HepG2 (cell line): ENCODE results near the gene FMNL2. TPM values are rescaled to one million over a fixed set of nuclear protein-coding genes. Genes with fewer than 3 reads are reported as not detected.

Experiments
- ATAC-seq: fragments of 200-7000 bp; cut with Tn5 transposase; 3 replicates; pipeline ENCODE4 v1.9.1; 2020; ENCODE audit warnings: mild to moderate bottlenecking, moderate library complexity
- BruUV-seq: library from RNA; stranded (reverse); fragments of 400-500 nt; replicated peaks from 2 replicates; lab custom pipeline; 2021; lab: Mats Ljungman, UMichigan
- CTCF ChIA-PET: fragments of 300-600 bp; formaldehyde crosslinking; extraction: SDS; loops from one replicate; lab custom pipeline; 2021; ENCODE audit warnings: low total read pairs, inconsistent platforms, low intra/inter-chr PET ratio; lab: Yijun Ruan, JAX
- POLR2A ChIA-PET: fragments of 350-600 bp; sonication (Branson Sonifier 250); formaldehyde crosslinking; loops from one replicate; lab custom pipeline; 2020; ENCODE audit warnings: antibody characterized with exemption, inconsistent platforms; lab: Yijun Ruan, JAX
- DNase-seq: peaks from one replicate; pipeline ENCODE4 v3.0.0-alpha.2; 2015; ENCODE audit warnings: low spot score
- FAIRE-seq: peaks from 3 replicates; lab custom pipeline; 2011; peaks lifted over from hg19 to GRCh38; lab: Jason Lieb, UNC
- H2AFZ ChIP-seq: one replicate; pipeline ENCODE4 v1.6.1; 2011; ENCODE audit warnings: low read length, inconsistent platforms
- H3K27ac ChIP-seq: fragments of 300-600 bp; 3 replicates; pipeline ENCODE4 v1.8.0; 2011; ENCODE audit warnings: mixed run types, mild to moderate bottlenecking, mixed read lengths, low read length, inconsistent platforms; ENCODE audit not compliant: insufficient read depth; ENCODE audit errors: extremely low read length
- H3K27me3 ChIP-seq, 2 experiments: fragments of 200-600 bp in 1 of 2; 2 replicates in 1 of 2; 3 replicates in 1 of 2; pipeline versions ENCODE4 v1.6.0 to v1.8.0; 2011; ENCODE audit warnings: low read length in 2 of 2, mild to moderate bottlenecking in 2 of 2, moderate library complexity in 2 of 2, inconsistent platforms in 1 of 2; ENCODE audit not compliant: insufficient read depth in 2 of 2, control insufficient read depth in 1 of 2
- H3K36me3 ChIP-seq, 2 experiments: fragments of 200-600 bp in 1 of 2; replicated peaks in 1 of 2; 2 replicates in 1 of 2; 3 replicates in 1 of 2; pipeline versions ENCODE4 v1.5.1 to v1.8.0; 2011; ENCODE audit warnings: low read length in 2 of 2, inconsistent platforms in 1 of 2; ENCODE audit not compliant: insufficient read depth in 2 of 2, control insufficient read depth in 1 of 2
- H3K4me1 ChIP-seq: 2 replicates; pipeline ENCODE4 v1.5.1; 2012; ENCODE audit warnings: low read length, inconsistent platforms; ENCODE audit not compliant: insufficient read depth
- H3K4me2 ChIP-seq: 2 replicates; pipeline ENCODE4 v1.6.0; 2011; ENCODE audit warnings: low read depth, low read length, inconsistent platforms
- H3K4me3 ChIP-seq, 3 experiments: fragments of 200-600 bp in 1 of 3; sonication (generic), shearing (Covaris generic) in 1 of 3; replicated peaks in 1 of 3; 2 replicates each; pipeline ENCODE4 v1.5.1; 2011 to 2016; ENCODE audit warnings: low read length in 3 of 3, inconsistent platforms in 2 of 3, low read depth in 2 of 3, mild to moderate bottlenecking in 2 of 3, control low read depth in 1 of 3, mixed read lengths in 1 of 3; ENCODE audit not compliant: insufficient read depth in 1 of 3
- H3K79me2 ChIP-seq: one replicate; pipeline ENCODE4 v1.6.1; 2011; ENCODE audit warnings: low read length, inconsistent platforms; ENCODE audit not compliant: insufficient read depth
- H3K9ac ChIP-seq: 2 replicates; pipeline ENCODE4 v1.6.0; 2011; ENCODE audit warnings: mild to moderate bottlenecking, low read depth, low read length, inconsistent platforms; ENCODE audit not compliant: insufficient read depth
- H3K9me3 ChIP-seq: 2 replicates; pipeline ENCODE4 v1.5.1; 2012; ENCODE audit warnings: mild to moderate bottlenecking, low read length
- H4K20me1 ChIP-seq: 2 replicates; pipeline ENCODE4 v1.6.0; 2011; ENCODE audit warnings: inconsistent platforms, mild to moderate bottlenecking, low read length, moderate library complexity; ENCODE audit not compliant: insufficient read depth
- CCDC6 ChIP-seq: sonication (generic); formaldehyde crosslinking; IDR thresholded peaks from 2 replicates; pipeline ENCODE4 v1.8.1; 2022; ENCODE audit warnings: mild to moderate bottlenecking, missing genetic modification reagents, moderate library complexity
- ELF3 ChIP-seq: IDR thresholded peaks from 2 replicates; pipeline ENCODE4 v1.6.1; 2016; ENCODE audit warnings: missing genetic modification reagents, missing compliant biosample characterization
- FOSL1 ChIP-seq: sonication (generic); formaldehyde crosslinking; IDR thresholded peaks from 2 replicates; pipeline ENCODE4 v1.9.0; 2021; ENCODE audit warnings: missing genetic modification reagents, borderline replicate concordance
- NFKBIZ ChIP-seq: IDR thresholded peaks from 2 replicates; pipeline ENCODE4 v1.6.1; 2018; ENCODE audit warnings: missing genetic modification reagents, missing compliant biosample characterization
- RBM22 ChIP-seq: fragments of 200-400 bp; formaldehyde crosslinking; optimal IDR thresholded peaks from 2 replicates; pipeline ENCODE3; 2017; ENCODE audit warnings: mild to moderate bottlenecking, low read length, moderate library complexity
- SRY ChIP-seq: sonication (generic); formaldehyde crosslinking; IDR thresholded peaks from 2 replicates; pipeline ENCODE4 v1.8.0; 2022; ENCODE audit warnings: mild to moderate bottlenecking, missing genetic modification reagents
- TAF15 ChIP-seq: fragments of 200-400 bp; formaldehyde crosslinking; IDR thresholded peaks from one replicate; pipeline ENCODE4 v1.6.1; 2018; ENCODE audit warnings: mild to moderate bottlenecking, low read depth, low read length; ENCODE audit not compliant: poor library complexity, severe bottlenecking
- TOE1 ChIP-seq: sonication (generic); formaldehyde crosslinking; IDR thresholded peaks from 2 replicates; pipeline ENCODE4 v1.4.0; 2020; ENCODE audit warnings: mild to moderate bottlenecking, missing genetic modification reagents
- ZNF768 ChIP-seq: sonication (generic); formaldehyde crosslinking; IDR thresholded peaks from 2 replicates; pipeline ENCODE4 v1.4.0; 2020; ENCODE audit warnings: missing genetic modification reagents
- WGBS: methylation state at CpG from one replicate; pipeline ENCODE4 v1.1.6; 2017; ENCODE audit warnings: low lambda C conversion rate; 5-methylcytosine and 5-hydroxymethylcytosine counted together
- in situ Hi-C: cut with HindIII; loops from 2 replicates; pipeline ENCODE4 v1.10.0; 2017; ENCODE audit warnings: low pct_unique_long_range_greater_than_20kb; ENCODE audit not compliant: extremely low pct_ligation_motif_present
- intact Hi-C: fragments of 100-400 bp; cut with micrococcal nuclease; formaldehyde crosslinking; loops from one replicate; pipeline ENCODE4 v1.10.0; 2022; ENCODE audit not compliant: unreplicated experiment
- polyA plus RNA-seq, 8 experiments: library from polyadenylated mRNA; depleted of rRNA in 3 of 8; stranded (reverse) in 7 of 8; unstranded in 1 of 8; fragments of >200 nt; fragmentation: Illumina TruSeq in 4 of 8; extraction: Trizol in 4 of 8; gene quantifications; 2 replicates each; pipeline versions ENCODE4 v1.2.1 to v1.2.3, GENCODE V29; 2011 to 2016; ENCODE audit warnings: low read depth in 4 of 8, missing spikeins in 1 of 8, mixed read lengths in 1 of 8; ENCODE audit not compliant: insufficient read depth in 1 of 8
- total RNA-seq, 5 experiments: library from RNA; depleted of rRNA; stranded (reverse); fragments of >200 nt; fragmentation: Illumina TruSeq; extraction: Trizol; gene quantifications; 2 replicates each; pipeline ENCODE4 v1.2.3, GENCODE V29; 2016; ENCODE audit warnings: low read depth in 1 of 5
- TF ChIP-seq, protein P1 (sequence below): sonication (generic); formaldehyde crosslinking; IDR thresholded peaks from 2 replicates; pipeline ENCODE4 v1.4.0; 2020; ENCODE audit warnings: mild to moderate bottlenecking, missing genetic modification reagents

FMNL2 gene
- total and polyA plus RNA-seq, 2 of the 13 experiments (the other 11 are each of a cell fraction or from before 2014, with no cell fraction given): 66.5 to 67.7 TPM

DNA sequence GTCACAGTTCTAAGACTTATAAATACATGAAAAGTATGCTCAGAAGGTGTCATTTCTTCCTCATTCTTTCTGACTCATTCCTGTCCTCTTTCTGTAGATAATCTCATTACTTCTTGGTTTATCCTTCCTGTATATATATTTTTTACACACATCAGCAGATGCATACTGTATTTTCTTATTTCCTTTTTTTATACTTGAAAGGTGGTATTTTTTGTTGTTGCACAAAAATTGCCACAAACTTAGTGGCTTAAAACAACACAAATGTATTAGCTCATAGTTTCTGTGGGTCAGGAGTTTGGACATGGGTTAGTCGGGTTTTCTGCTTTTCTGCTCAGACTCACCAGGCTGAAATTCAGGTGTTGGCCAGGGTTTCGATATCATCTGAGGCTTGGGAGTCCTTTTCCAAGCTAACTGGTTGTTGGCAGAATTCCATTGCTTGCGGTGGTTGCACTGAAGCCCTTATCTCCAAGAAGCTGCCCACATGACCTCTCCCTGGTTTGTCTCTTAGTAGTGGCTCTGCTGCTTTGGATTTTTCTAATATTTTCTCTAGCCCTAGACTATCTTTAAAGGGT, 162.6 kb downstream of the FMNL2 start:
- POLR2A ChIA-PET: interaction anchor here (1.1 kb wide), 1 partner anchor 72 kb away, joined by 3 read pairs; no protein-coding TSS in a partner anchor
- no peak overlapping the region for H3K4me2 ChIP-seq

DNA sequence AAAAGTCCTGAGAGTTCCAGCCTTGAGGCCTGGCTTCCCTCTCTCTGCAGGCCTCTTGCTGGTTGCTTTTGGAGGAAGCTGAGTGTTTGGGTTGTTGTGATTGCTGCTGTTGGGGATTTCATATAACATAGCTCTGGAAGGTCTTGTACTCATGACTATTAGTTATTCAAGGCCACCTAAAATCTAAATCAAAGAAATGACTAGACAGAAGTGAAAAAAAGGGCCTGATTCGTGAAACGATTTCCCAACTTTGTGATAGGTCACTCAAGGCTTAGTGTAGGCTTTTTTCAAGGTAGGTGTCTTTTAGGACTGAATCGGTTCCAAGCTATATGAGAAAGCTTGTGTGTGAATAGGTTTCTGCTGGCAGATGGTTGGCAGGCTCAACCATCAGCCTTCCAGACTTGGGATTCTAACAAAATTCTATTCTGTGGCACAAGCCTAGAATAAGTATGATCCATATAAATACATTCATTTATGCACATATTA, 164.4 kb downstream of the FMNL2 start:
- FAIRE-seq (no peak), DNase-seq (no peak), ATAC-seq (no peak)
- CTCF ChIA-PET: no interaction called here
- in situ Hi-C loops (no loop called here), intact Hi-C loops (no loop called here)
- H2AFZ ChIP-seq: no peak overlapping the region
- no TSS peak for BruUV-seq
- no peaks in the 10 kb centered on the region for H3K36me3 ChIP-seq
- H3K9ac ChIP-seq: no peak overlapping the region
- peaks cover 52% of the 10 kb centered on the region for H3K4me1 ChIP-seq
- WGBS: 98% methylated on average over 3 of the region's 3 CpGs
- peaks cover 97% of the 10 kb centered on the region for H3K79me2 ChIP-seq
- POLR2A ChIA-PET: no interaction called here
- no peaks in the 10 kb centered on the region for H3K27me3 ChIP-seq
- no peaks in the 10 kb centered on the region for H4K20me1 ChIP-seq
- H3K4me2 ChIP-seq: no peak overlapping the region
- 0 out of 2 replicates have a peak, but pooled peaks have one; percentile 23 for TF ChIP-seq CCDC6
- TF ChIP-seq TOE1 (CRISPR knock-in tag): no peak
- no peak for TF ChIP-seq TAF15
- no peak for TF ChIP-seq ZNF768 (CRISPR knock-in tag)
- TF ChIP-seq FOSL1 (CRISPR knock-in tag): no peak
- TF ChIP-seq, protein P1, sequence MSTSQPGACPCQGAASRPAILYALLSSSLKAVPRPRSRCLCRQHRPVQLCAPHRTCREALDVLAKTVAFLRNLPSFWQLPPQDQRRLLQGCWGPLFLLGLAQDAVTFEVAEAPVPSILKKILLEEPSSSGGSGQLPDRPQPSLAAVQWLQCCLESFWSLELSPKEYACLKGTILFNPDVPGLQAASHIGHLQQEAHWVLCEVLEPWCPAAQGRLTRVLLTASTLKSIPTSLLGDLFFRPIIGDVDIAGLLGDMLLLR: no peak
- no peak for TF ChIP-seq SRY (CRISPR knock-in tag)
- no peak overlapping the region for H3K27ac ChIP-seq
- no peaks in the 10 kb centered on the region for H3K9me3 ChIP-seq
- H3K4me3 ChIP-seq: no peak overlapping the region

More for the DNA sequence above, 162.6 kb downstream of the FMNL2 start:
- in situ Hi-C loops (no loop called here), intact Hi-C loops (no loop called here)
- FAIRE-seq (no peak), ATAC-seq (no peak), DNase-seq (peak; percentile 9)
- Histone ChIP-seq H3K27me3 (no peaks in the 10 kb centered on the region), H3K27ac (no peak overlapping the region), H2AFZ (no peak overlapping the region), H3K4me3 (no peak overlapping the region), H3K4me1 (peaks cover 55% of the 10 kb centered on the region), H3K36me3 (no peaks in the 10 kb centered on the region), H3K79me2 (peaks cover 98% of the 10 kb centered on the region), H4K20me1 (no peaks in the 10 kb centered on the region), H3K9ac (no peak overlapping the region), H3K9me3 (no peaks in the 10 kb centered on the region)
- TF ChIP-seq NFKBIZ (CRISPR knock-in tag) (no peak), ELF3 (0 out of 2 replicates have a peak, but pooled peaks have one; percentile 11), RBM22 (peak; percentile 64)
- CTCF ChIA-PET: no interaction called here
- BruUV-seq: no TSS peak
- WGBS: 90% methylated on average over 3 of the region's 3 CpGs
